Mammary epithelial cell (primary cell): ENCODE results near the gene OTX2.

Experiments used
- CTCF ChIP-seq, 2 donors: IDR thresholded peaks in 1 of 2; conservative IDR thresholded peaks in 1 of 2; 2 replicates each; pipeline ENCODE4 v1.5.1; 2011 to 2012; ENCODE audit warnings: inconsistent platforms in 2 of 2, low read length in 2 of 2, mild to moderate bottlenecking in 2 of 2, control low read depth in 1 of 2, low read depth in 1 of 2; ENCODE audit not compliant: insufficient read depth in 1 of 2; ENCODE audit errors: extremely low read depth in 1 of 2
- EZH2 ChIP-seq: IDR thresholded peaks from 2 replicates; pipeline ENCODE4 v1.6.1; 2012; ENCODE audit warnings: low read length, inconsistent platforms, borderline replicate concordance

DNA sequence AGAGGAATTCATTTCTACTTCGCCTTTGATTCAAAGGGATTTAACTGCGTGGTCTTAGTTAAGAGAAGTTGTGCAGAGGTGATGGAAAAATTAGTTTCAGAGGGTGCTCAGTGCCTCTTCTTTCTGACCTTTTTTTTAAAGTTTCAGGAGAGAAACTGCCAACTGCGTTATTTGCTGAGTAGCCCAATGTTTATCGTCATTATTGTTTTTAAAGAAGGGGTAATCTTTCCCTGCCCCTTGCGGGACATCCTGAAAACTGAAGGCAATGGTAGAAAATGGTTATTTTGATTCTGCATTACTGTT lies 11.0 kb downstream of the OTX2 start:
- TF ChIP-seq CTCF (conservative IDR thresholded peaks at IDR 0.05 in 1 of 2, IDR thresholded peaks at IDR 0.05 in 1 of 2; ENCODE audit: extremely low read depth in 1 of 2, insufficient read depth in 1 of 2, low read depth in 1 of 2, low read length in 2 of 2) = no peak
- TF ChIP-seq EZH2 = peak; percentile 66
